HL-60 (cell line): ENCODE measurements around the gene SFXN5.

Experiments used
- DNase-seq, 2 experiments: peaks; one replicate each; pipeline ENCODE4 v3.0.0-alpha.2; 2010 to 2020; ENCODE audit warnings: low read depth in 1 of 2, low spot score in 1 of 2
- H3K27ac ChIP-seq: fragments of 250-450 bp; sonication (Bioruptor Pico); replicated peaks from 2 replicates; pipeline ENCODE4 v1.5.1; 2020; ENCODE audit warnings: mild to moderate bottlenecking, moderate library complexity
- H3K27me3 ChIP-seq: fragments of 250-450 bp; sonication (Bioruptor Pico); 2 replicates; pipeline ENCODE4 v1.5.1; 2021; ENCODE audit warnings: mild to moderate bottlenecking, moderate library complexity; ENCODE audit not compliant: insufficient read depth, poor library complexity, severe bottlenecking
- H3K4me3 ChIP-seq: replicated peaks from 2 replicates; pipeline ENCODE4 v1.5.1; 2011; ENCODE audit warnings: mild to moderate bottlenecking, control low read depth, low read length; ENCODE audit not compliant: insufficient read depth
- CTCF ChIP-seq: IDR thresholded peaks from one replicate; pipeline ENCODE4 v1.5.1; 2011; ENCODE audit warnings: low read length, control low read depth, inconsistent platforms; ENCODE audit not compliant: insufficient read depth
- GABPA ChIP-seq: IDR thresholded peaks from 2 replicates; pipeline ENCODE4 v1.6.1; 2012; ENCODE audit warnings: low read depth
- POLR2AphosphoS5 ChIP-seq: IDR thresholded peaks from 2 replicates; pipeline ENCODE4 v1.6.1; 2012; ENCODE audit warnings: low read depth
- REST ChIP-seq: IDR thresholded peaks from 2 replicates; pipeline ENCODE4 v1.6.1; 2012; ENCODE audit warnings: low read depth; ENCODE audit not compliant: insufficient replicate concordance
- SPI1 ChIP-seq: IDR thresholded peaks from 2 replicates; pipeline ENCODE4 v1.6.1; 2012; ENCODE audit warnings: low read depth, mild to moderate bottlenecking, borderline replicate concordance

Gene SFXN5

GRCh38 chr2:73092146-73092783 is 20.8 kb upstream of the SFXN5 start:
- Histone ChIP-seq H3K27ac (no peak overlapping the region), H3K27me3 (no peaks in the 10 kb centered on the region), H3K4me3 (no peak overlapping the region)
- no peak for TF ChIP-seq CTCF
- TF ChIP-seq SPI1: no peak
- no peak for DNase-seq

GRCh38 chr2:73091696-73092095 is 20.2 kb upstream of the SFXN5 start:
- Histone ChIP-seq H3K4me3 (no peak overlapping the region), H3K27me3 (no peaks in the 10 kb centered on the region), H3K27ac (no peak overlapping the region)
- no peak for DNase-seq
- TF ChIP-seq REST: no peak
- no peak for TF ChIP-seq CTCF
- no peak for TF ChIP-seq GABPA
- TF ChIP-seq SPI1: no peak
- no peak for TF ChIP-seq POLR2AphosphoS5

- Histone ChIP-seq H3K4me3 (no peak overlapping the region), H3K27ac (no peak overlapping the region), H3K27me3 (no peaks in the 10 kb centered on the region)
- DNase-seq: no peak
- TF ChIP-seq GABPA (no peak), SPI1 (no peak), POLR2AphosphoS5 (no peak), REST (no peak), CTCF (no peak)
Observed at GRCh38 chr2:73091164-73091563, 19.7 kb upstream of the SFXN5 start.
